ENCODE measurements around the gene FBXL16. TPM values are rescaled to one million over a fixed set of nuclear protein-coding genes. Genes with fewer than 3 reads are reported as not detected.

Gene FBXL16
- total and polyA plus RNA-seq, 2 of the 13 experiments (the other 11 are each of a cell fraction or from before 2014, with no cell fraction given), result 0.22 to 2.0 TPM

- TF ChIP-seq WIZ (CRISPR knock-in tag; IDR thresholded peaks at IDR 0.05) (no peak), TFDP2 (CRISPR knock-in tag; IDR thresholded peaks at IDR 0.05) (no peak), NFIC (IDR thresholded peaks at IDR 0.05; ENCODE audit: low read length) (no peak), ZNF687 (CRISPR knock-in tag; IDR thresholded peaks at IDR 0.05) (peak; percentile 5; the same call in 1 of the 2 replicates), MAFG (CRISPR knock-in tag; IDR thresholded peaks at IDR 0.05) (no peak), EEA1 (CRISPR knock-in tag; IDR thresholded peaks at IDR 0.05; ENCODE audit: borderline replicate concordance) (peak; percentile 55; the same call in 1 of the 2 replicates), ZNF441 (CRISPR knock-in tag; IDR thresholded peaks at IDR 0.05; ENCODE audit: borderline replicate concordance) (0 out of 2 replicates have a peak, but pooled peaks have one; percentile 10), EHMT2 (IDR thresholded peaks at IDR 0.05; ENCODE audit: borderline replicate concordance, low read depth, low read length) (no peak), ZNF605 (CRISPR knock-in tag; IDR thresholded peaks at IDR 0.05) (no peak), SCMH1 (CRISPR knock-in tag; IDR thresholded peaks at IDR 0.05; ENCODE audit: borderline replicate concordance) (no peak), ETV6 (CRISPR knock-in tag; conservative IDR thresholded peaks at IDR 0.05) (no peak), XRCC5 (optimal IDR thresholded peaks at IDR 0.05; ENCODE audit: low read length) (no peak), BRCA1 (CRISPR knock-in tag; IDR thresholded peaks at IDR 0.05) (no peak), HES4 (CRISPR knock-in tag; IDR thresholded peaks at IDR 0.05; ENCODE audit: borderline replicate concordance) (peak; percentile 75; the same call in 1 of the 2 replicates), RARA (CRISPR knock-in tag; IDR thresholded peaks at IDR 0.05) (no peak), STAG1 (CRISPR knock-in tag; IDR thresholded peaks at IDR 0.05) (peak; percentile 7; the same call in 1 of the 2 replicates)
- TF ChIP-seq, protein P1, sequence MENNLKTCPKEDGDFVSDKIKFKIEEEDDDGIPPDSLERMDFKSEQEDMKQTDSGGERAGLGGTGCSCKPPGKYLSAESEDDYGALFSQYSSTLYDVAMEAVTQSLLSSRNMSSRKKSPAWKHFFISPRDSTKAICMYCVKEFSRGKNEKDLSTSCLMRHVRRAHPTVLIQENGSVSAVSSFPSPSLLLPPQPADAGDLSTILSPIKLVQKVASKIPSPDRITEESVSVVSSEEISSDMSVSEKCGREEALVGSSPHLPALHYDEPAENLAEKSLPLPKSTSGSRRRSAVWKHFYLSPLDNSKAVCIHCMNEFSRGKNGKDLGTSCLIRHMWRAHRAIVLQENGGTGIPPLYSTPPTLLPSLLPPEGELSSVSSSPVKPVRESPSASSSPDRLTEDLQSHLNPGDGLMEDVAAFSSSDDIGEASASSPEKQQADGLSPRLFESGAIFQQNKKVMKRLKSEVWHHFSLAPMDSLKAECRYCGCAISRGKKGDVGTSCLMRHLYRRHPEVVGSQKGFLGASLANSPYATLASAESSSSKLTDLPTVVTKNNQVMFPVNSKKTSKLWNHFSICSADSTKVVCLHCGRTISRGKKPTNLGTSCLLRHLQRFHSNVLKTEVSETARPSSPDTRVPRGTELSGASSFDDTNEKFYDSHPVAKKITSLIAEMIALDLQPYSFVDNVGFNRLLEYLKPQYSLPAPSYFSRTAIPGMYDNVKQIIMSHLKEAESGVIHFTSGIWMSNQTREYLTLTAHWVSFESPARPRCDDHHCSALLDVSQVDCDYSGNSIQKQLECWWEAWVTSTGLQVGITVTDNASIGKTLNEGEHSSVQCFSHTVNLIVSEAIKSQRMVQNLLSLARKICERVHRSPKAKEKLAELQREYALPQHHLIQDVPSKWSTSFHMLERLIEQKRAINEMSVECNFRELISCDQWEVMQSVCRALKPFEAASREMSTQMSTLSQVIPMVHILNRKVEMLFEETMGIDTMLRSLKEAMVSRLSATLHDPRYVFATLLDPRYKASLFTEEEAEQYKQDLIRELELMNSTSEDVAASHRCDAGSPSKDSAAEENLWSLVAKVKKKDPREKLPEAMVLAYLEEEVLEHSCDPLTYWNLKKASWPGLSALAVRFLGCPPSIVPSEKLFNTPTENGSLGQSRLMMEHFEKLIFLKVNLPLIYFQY (CRISPR knock-in tag; IDR thresholded peaks at IDR 0.05; ENCODE audit: borderline replicate concordance), result 0 out of 2 replicates have a peak, but pooled peaks have one; percentile 56
- TF ChIP-seq, protein P2, sequence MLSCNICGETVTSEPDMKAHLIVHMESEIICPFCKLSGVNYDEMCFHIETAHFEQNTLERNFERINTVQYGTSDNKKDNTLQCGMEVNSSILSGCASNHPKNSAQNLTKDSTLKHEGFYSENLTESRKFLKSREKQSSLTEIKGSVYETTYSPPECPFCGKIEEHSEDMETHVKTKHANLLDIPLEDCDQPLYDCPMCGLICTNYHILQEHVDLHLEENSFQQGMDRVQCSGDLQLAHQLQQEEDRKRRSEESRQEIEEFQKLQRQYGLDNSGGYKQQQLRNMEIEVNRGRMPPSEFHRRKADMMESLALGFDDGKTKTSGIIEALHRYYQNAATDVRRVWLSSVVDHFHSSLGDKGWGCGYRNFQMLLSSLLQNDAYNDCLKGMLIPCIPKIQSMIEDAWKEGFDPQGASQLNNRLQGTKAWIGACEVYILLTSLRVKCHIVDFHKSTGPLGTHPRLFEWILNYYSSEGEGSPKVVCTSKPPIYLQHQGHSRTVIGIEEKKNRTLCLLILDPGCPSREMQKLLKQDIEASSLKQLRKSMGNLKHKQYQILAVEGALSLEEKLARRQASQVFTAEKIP (CRISPR knock-in tag; IDR thresholded peaks at IDR 0.05; ENCODE audit: borderline replicate concordance), result no peak
Measured at GRCh38 chr16:679814-680624, 25.6 kb downstream of the FBXL16 start, which contains the start of gene STUB1 (continued).
